ENCODE measurements around the gene CALN1. TPM values are rescaled to one million over a fixed set of nuclear protein-coding genes. Genes with fewer than 3 reads are reported as not detected.
"Not testable (repeated sequence)": the region's sequence is repeated elsewhere in the genome, so short reads cannot be mapped to it uniquely, and the experiment has no call there.

CALN1 gene
- total RNA-seq, 1 donor = under 0.01 TPM

DNA sequence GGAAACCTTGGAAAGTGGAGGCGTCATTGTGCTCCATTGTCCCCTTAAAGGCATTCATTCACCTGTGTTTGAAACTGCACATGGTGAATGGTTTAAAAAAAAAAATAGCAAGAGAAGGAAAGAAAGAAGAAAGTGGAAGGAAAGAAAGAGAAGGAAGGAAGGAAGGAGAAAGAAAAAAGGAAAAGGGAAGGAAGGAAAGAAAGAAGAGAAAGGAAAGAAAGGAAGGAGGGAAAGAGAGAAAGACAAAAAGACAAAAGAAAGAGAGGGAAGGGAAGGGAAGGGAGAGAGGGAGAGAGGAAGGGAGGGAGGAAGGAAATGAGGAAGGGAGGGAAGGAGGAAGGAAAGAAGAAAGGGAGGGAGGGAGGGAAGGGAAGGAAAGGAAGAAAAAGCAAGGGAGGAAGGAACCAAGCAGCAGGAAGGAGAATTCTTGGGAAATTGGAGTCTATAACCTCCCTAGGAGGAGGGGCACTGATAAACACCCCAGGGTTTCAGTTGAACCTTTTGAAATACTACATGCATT lies 66.9 kb downstream of the CALN1 start:
- DNase-seq (ENCODE audit: low read depth) = no peak
- TF ChIP-seq, protein P1, sequence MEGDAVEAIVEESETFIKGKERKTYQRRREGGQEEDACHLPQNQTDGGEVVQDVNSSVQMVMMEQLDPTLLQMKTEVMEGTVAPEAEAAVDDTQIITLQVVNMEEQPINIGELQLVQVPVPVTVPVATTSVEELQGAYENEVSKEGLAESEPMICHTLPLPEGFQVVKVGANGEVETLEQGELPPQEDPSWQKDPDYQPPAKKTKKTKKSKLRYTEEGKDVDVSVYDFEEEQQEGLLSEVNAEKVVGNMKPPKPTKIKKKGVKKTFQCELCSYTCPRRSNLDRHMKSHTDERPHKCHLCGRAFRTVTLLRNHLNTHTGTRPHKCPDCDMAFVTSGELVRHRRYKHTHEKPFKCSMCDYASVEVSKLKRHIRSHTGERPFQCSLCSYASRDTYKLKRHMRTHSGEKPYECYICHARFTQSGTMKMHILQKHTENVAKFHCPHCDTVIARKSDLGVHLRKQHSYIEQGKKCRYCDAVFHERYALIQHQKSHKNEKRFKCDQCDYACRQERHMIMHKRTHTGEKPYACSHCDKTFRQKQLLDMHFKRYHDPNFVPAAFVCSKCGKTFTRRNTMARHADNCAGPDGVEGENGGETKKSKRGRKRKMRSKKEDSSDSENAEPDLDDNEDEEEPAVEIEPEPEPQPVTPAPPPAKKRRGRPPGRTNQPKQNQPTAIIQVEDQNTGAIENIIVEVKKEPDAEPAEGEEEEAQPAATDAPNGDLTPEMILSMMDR (IDR thresholded peaks at IDR 0.05; ENCODE audit: insufficient read depth, low read depth, low read length) = no peak

DNA sequence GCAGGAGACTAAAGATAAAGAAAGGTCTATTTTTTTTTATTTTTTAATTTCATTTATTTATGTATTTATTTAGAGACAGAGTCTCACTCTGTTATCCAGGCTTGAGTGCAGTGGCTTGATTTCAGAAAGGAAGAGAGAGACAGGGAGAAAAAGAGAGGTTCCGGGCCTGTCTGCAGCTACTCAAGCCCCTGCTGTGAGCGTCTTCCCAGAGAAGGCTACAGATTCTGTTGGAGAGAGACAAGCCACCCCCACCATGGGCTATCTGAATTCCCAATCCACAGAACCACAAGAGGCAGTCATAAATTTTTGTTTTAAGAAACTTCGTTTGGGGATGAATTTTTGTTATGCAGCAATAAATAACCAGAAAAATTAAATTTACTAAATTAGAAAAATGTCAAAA lies 68.1 kb downstream of the CALN1 start:
- H3K4me3 ChIP-seq (ENCODE audit: low read depth, low read length) = no peak overlapping the region
- DNase-seq (ENCODE audit: low read depth) = no peak
- TF ChIP-seq, protein P1 (IDR thresholded peaks at IDR 0.05; ENCODE audit: insufficient read depth, low read depth, low read length) = no peak

More for the DNA sequence above, 66.9 kb downstream of the CALN1 start:
- H3K4me3 ChIP-seq (ENCODE audit: low read depth, low read length) = no peak overlapping the region

DNA sequence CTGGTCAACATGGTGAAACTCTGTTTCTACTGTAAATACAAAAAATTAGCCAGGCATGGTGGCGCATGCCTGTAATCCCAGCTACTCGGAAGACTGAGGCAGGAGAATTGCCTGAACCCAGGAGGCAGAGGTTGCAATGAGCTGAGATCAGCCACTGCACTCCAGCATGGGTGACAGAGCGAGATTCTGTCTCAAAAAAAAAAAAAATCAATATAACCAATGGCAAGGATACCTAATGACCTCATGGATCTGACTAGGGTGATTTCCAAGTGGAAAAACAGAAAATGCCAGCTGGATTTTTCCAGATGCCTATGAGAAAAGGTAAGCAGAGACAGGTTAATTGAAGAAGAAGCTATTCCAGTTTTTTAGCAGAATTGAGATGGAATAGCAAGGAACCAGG lies 68.8 kb downstream of the CALN1 start:
- not testable (repeated sequence) for H3K4me3 ChIP-seq (ENCODE audit: low read depth, low read length); DNase-seq (ENCODE audit: low read depth)

DNA sequence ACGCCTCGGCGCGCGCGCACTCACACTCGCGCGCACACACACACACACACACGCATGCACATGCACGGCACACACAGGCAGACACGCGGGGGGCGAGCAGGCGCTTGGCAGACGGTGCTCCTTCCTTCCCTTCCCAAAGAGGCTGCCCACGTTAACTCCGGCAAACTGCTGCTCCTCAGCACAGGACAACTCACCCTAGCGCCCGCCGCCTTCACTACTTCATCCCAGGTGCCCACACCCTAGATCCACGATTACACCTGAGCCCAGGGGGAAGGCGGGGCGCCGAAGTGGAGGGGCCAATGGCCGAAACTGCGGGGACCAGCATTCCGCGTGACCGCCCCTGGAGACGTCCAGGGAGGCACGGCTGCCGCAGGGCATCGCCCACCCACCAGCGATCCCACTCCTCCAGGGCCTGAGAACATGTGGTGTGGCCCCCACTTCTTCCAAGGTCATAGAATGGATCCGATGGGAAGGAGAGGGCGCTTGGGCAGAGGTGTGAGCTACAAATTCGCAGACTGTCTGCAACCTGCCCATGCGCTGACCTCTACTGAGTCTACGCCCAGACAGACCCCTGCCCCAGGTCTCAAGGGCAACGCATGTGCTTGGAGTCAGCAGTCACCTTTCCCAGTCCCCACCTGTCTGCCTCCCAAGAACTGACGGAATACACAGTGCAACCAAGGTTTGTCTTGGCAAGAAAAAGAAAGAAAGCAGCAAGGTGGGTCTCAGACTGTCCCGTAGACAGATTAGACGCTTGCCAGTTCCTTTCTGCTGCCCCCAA lies 74.6 kb downstream of the CALN1 start:
- no peak overlapping the region for H3K4me3 ChIP-seq (ENCODE audit: low read depth, low read length)
- TF ChIP-seq, protein P1 (IDR thresholded peaks at IDR 0.05; ENCODE audit: insufficient read depth, low read depth, low read length) = no peak
- DNase-seq (ENCODE audit: low read depth) = no peak

DNA sequence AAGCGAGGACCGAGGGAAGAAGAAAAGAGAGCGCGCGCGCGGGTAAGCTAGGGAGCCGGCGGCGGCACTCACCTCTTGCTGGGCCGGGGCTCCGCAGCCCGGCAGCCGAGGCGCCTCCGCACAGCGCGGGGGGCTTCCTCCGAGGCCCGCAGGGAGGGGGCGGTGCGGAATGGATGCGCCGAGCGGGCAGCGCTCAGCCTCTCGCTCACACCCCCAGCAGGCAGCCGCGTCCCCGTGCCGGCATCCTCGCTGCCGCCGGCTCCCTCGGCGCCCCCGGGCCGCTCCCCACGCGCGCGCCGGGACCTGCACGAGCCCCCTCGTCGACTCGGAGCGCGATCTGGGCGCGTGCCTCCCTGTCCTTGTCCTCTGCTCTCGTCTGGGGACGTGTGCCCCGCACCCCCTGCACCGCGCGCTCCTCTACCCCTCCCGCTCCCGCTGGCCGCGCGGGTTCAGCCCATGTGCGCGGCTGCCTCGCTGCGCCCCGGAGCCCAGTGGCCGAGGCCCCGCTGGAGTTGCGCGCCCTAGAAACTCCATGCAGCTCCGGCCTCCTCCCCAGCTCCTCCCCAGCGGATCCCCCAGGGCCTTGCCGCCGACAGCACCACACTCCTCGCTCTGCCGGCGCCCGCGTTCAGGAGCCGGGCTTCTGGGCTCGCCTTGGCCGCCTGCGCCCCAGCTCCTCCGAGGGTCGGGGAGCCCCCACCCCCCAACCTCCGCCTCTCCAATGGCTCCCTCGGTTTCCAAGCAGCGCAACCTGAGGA lies 75.3 kb downstream of the CALN1 start:
- H3K4me3 ChIP-seq (ENCODE audit: low read depth, low read length) = no peak overlapping the region
- TF ChIP-seq, protein P1 (IDR thresholded peaks at IDR 0.05; ENCODE audit: insufficient read depth, low read depth, low read length) = no peak
- no peak for DNase-seq (ENCODE audit: low read depth)

DNA sequence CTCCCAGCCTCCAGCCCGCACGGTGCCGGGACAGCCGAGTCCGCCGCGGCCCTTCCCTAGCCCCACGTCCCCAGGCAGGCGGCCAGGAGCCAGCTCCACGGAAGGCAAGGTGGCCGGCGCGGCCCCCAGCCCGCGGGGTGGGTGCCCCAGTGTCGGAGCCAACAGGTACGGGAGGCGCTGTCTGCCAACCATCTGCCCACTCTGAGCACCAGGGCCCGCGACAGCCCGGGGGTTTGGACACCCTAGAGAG lies 75.8 kb downstream of the CALN1 start:
- TF ChIP-seq, protein P1 (IDR thresholded peaks at IDR 0.05; ENCODE audit: insufficient read depth, low read depth, low read length) = no peak
- H3K4me3 ChIP-seq (ENCODE audit: low read depth, low read length) = no peak overlapping the region
- DNase-seq (ENCODE audit: low read depth) = no peak

DNA sequence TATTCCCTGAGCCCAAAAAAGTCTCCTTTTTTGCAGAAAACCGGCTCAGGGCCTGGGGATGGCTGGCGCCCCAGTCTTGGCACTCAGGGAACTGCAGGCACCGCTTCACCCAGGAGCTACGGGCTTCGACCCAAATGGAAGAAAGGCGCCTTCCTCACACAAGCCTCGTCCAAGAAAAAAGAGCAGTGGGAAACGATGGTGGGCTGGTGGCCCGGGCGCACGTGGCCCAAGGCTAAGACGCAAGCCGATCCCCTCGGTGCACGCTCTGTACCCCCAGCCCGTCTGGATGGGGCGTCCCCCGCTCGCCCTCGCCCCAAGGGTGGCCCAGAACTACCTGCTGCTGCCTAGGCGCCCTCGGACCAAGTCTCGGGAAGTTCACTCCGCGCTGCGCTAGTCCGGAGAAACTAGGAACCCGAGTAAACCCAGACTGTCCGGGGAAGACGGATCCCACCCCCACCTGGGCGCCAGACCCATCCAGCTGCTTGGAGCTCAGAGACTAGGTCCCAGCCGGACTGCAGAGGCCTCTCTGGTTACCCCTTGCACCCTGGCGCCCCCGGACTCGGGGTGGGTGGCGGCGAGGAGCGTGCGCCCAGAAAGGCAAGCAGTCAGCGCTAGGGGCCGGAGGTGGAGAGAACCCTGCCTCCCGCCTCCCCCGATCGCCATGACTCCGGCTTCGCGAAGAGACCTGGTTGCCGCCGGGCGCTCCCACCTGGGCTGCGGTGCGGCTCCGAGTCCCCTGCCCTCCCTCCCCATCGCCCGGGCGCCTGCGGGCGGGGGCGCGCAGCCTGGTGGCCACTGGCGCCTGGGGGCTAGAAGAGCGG lies 76.4 kb downstream of the CALN1 start:
- TF ChIP-seq, protein P1 (IDR thresholded peaks at IDR 0.05; ENCODE audit: insufficient read depth, low read depth, low read length) = no peak
- DNase-seq (ENCODE audit: low read depth) = no peak
- H3K4me3 ChIP-seq (ENCODE audit: low read depth, low read length) = no peak overlapping the region

All from fibroblast of villous mesenchyme (primary cell).